Gastroesophageal sphincter (tissue), 4 donors: ENCODE results near the gene OR2AT4. TPM values are rescaled to one million over a fixed set of nuclear protein-coding genes. Genes with fewer than 3 reads are reported as not detected.
"Not testable (repeated sequence)": the region's sequence is repeated elsewhere in the genome, so short reads cannot be mapped to it uniquely, and the experiment has no call there.

Experiments
- ATAC-seq: fragments of 150-250 bp; one replicate; pipeline ENCODE4 v1.9.1; 2016; ENCODE audit warnings: mild to moderate bottlenecking, moderate library complexity
- H3K27ac ChIP-seq, 4 donors: fragments of 200-600 bp; sonication (generic) in 3 of 4; 1 replicate in 3 of 4; 2 replicates in 1 of 4; pipeline ENCODE4 v1.5.1; 2016 to 2019
- H3K27me3 ChIP-seq: fragments of 200-600 bp; sonication (generic); one replicate; pipeline ENCODE4 v1.5.1; 2019
- H3K36me3 ChIP-seq, 2 donors: fragments of 200-600 bp; sonication (generic); one replicate each; pipeline ENCODE4 v1.5.1; 2019; ENCODE audit warnings: control low read depth in 1 of 2
- H3K4me1 ChIP-seq, 3 donors: fragments of 200-600 bp; sonication (generic); 1 replicate in 2 of 3; 2 replicates in 1 of 3; pipeline ENCODE4 v1.5.1; 2016 to 2019; ENCODE audit warnings: control low read depth in 2 of 3
- H3K4me3 ChIP-seq, 2 donors: fragments of 200-600 bp; sonication (generic); one replicate each; pipeline ENCODE4 v1.5.1; 2019; ENCODE audit warnings: mild to moderate bottlenecking in 1 of 2, moderate library complexity in 1 of 2
- H3K9me3 ChIP-seq, 3 donors: fragments of 200-600 bp; sonication (generic); one replicate each; pipeline ENCODE4 v1.5.1; 2017 to 2019; ENCODE audit warnings: control low read depth in 2 of 3
- EP300 ChIP-seq: sonication (generic); formaldehyde crosslinking; IDR thresholded peaks from one replicate; pipeline ENCODE4 v1.6.1; 2017; ENCODE audit warnings: antibody characterized with exemption, mild to moderate bottlenecking
- POLR2A ChIP-seq, 2 donors: fragments of 450-650 bp; IDR thresholded peaks; one replicate each; pipeline ENCODE4 v1.6.1; 2017; ENCODE audit warnings: antibody characterized with exemption in 2 of 2, mild to moderate bottlenecking in 2 of 2, moderate library complexity in 1 of 2
- POLR2AphosphoS5 ChIP-seq: sonication (generic); formaldehyde crosslinking; IDR thresholded peaks from one replicate; pipeline ENCODE4 v1.6.1; 2017; ENCODE audit warnings: antibody characterized with exemption
- WGBS, 2 donors: methylation state at CpG; one replicate each; pipeline ENCODE4 v1.1.5; 2018; ENCODE audit warnings: low coverage in 1 of 2; 5-methylcytosine and 5-hydroxymethylcytosine counted together
- total RNA-seq, 4 donors: library from RNA; depleted of rRNA; stranded (reverse); fragments of >200 nt; gene quantifications; one replicate each; pipeline ENCODE4 v1.1.0, GENCODE V29; 2016
- TF ChIP-seq, protein P1 (sequence below), 4 experiments: fragments of 200-600 bp in 2 of 4; fragments of 450-650 bp in 2 of 4; sonication (generic) in 1 of 4; IDR thresholded peaks; one replicate each; pipeline ENCODE4 v1.5.1; 2017 to 2019; ENCODE audit warnings: antibody characterized with exemption in 4 of 4, mild to moderate bottlenecking in 2 of 4, moderate library complexity in 2 of 4

Gene OR2AT4
- total RNA-seq, 4 donors from 2014 or later, result not detected

DNA sequence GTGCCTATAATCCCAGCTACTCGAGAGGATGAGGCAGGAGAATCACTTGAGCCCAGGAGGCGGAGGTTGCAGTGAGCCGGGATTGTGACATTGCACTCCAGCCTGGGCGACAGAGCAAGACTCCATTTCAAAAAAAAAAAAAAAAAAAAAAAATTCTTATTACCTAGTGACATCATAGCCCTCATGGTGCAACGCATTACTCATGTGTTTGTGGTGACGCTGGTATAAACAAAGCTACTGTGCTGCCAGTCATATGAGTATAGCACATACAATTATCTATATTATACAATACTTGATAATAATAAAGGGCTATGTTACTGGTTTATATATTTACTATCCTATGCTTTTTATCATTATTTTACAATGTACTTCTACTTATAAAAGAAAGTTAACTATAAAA lies 41.2 kb downstream of the OR2AT4 start:
- Histone ChIP-seq H3K27ac (no peak overlapping the region), H3K4me1 (no peaks in the 10 kb centered on the region), H3K9me3 (peaks cover 0 to 13% (median 0%) of the 10 kb centered on the region in 3 donors), H3K4me3 (no peak overlapping the region), H3K36me3 (no peaks in the 10 kb centered on the region), H3K27me3 (no peaks in the 10 kb centered on the region)
- TF ChIP-seq, protein P1, sequence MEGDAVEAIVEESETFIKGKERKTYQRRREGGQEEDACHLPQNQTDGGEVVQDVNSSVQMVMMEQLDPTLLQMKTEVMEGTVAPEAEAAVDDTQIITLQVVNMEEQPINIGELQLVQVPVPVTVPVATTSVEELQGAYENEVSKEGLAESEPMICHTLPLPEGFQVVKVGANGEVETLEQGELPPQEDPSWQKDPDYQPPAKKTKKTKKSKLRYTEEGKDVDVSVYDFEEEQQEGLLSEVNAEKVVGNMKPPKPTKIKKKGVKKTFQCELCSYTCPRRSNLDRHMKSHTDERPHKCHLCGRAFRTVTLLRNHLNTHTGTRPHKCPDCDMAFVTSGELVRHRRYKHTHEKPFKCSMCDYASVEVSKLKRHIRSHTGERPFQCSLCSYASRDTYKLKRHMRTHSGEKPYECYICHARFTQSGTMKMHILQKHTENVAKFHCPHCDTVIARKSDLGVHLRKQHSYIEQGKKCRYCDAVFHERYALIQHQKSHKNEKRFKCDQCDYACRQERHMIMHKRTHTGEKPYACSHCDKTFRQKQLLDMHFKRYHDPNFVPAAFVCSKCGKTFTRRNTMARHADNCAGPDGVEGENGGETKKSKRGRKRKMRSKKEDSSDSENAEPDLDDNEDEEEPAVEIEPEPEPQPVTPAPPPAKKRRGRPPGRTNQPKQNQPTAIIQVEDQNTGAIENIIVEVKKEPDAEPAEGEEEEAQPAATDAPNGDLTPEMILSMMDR (IDR thresholded peaks at IDR 0.05), result no peak
- TF ChIP-seq POLR2AphosphoS5 (no peak), POLR2A (IDR thresholded peaks at IDR 0.05) (no peak), EP300 (no peak)
- ATAC-seq, result no peak
- WGBS, 2 donors, result 79 to 86% methylated on average over 6 of the region's 6 CpGs

- Histone ChIP-seq H3K36me3 (no peaks in the 10 kb centered on the region), H3K4me3 (no peak overlapping the region), H3K9me3 (peaks cover 0 to 13% (median 0%) of the 10 kb centered on the region in 3 donors), H3K4me1 (no peaks in the 10 kb centered on the region), H3K27ac (no peak overlapping the region), H3K27me3 (no peaks in the 10 kb centered on the region)
- TF ChIP-seq EP300, result no peak
- TF ChIP-seq, protein P1 (IDR thresholded peaks at IDR 0.05), result no peak
- no peak for TF ChIP-seq POLR2AphosphoS5
- no peak for TF ChIP-seq POLR2A (IDR thresholded peaks at IDR 0.05)
- WGBS, 2 donors, result 93 to 100% methylated on average over 1 of the region's 1 CpG
- ATAC-seq, result no peak
Observed at GRCh38 chr11:75052457-75052856, 44.2 kb downstream of the OR2AT4 start.

- TF ChIP-seq POLR2A (IDR thresholded peaks at IDR 0.05) (no peak), EP300 (no peak), POLR2AphosphoS5 (no peak)
- TF ChIP-seq, protein P1 (IDR thresholded peaks at IDR 0.05), result no peak
- Histone ChIP-seq H3K4me1 (no peaks in the 10 kb centered on the region), H3K9me3 (peaks cover 0 to 13% (median 0%) of the 10 kb centered on the region in 3 donors), H3K27me3 (no peaks in the 10 kb centered on the region), H3K27ac (no peak overlapping the region), H3K36me3 (no peaks in the 10 kb centered on the region), H3K4me3 (no peak overlapping the region)
- no peak for ATAC-seq
- 83 to 100% methylated on average over 1 to 2 of the region's 5 CpGs for WGBS, 2 donors
Observed at GRCh38 chr11:75051043-75051442, 45.6 kb downstream of the OR2AT4 start.

DNA sequence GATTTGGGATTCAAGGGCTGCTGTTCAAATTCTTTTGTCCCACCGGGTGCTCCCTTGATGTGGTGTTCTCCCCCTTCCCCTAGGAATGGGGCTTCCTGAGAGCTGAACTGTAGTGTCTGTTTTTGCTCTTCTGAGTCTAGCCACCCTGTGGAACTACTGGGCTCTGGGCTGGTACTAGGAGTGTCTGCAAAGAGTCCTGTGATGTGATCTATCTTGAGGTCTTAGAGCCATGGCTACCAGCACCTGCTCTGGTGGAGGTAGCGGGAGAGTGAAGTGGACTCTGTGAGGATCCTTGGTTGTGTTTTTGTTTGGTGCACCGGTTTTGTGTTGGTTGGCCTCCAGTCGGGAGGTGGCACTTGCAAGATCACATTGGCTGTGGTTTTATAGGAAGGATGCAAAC lies 46.2 kb downstream of the OR2AT4 start:
- WGBS, 2 donors, result 20 to 44% methylated on average over 1 of the region's 4 CpGs
- Histone ChIP-seq H3K36me3 (no peaks in the 10 kb centered on the region), H3K9me3 (peaks cover 0 to 13% (median 0%) of the 10 kb centered on the region in 3 donors), H3K27ac (no peak overlapping the region), H3K4me3 (no peak overlapping the region), H3K4me1 (no peaks in the 10 kb centered on the region), H3K27me3 (no peaks in the 10 kb centered on the region)
- TF ChIP-seq POLR2AphosphoS5, result no peak
- no peak for TF ChIP-seq EP300
- no peak for TF ChIP-seq POLR2A (IDR thresholded peaks at IDR 0.05)
- TF ChIP-seq, protein P1 (IDR thresholded peaks at IDR 0.05), result no peak
- ATAC-seq, result no peak

DNA sequence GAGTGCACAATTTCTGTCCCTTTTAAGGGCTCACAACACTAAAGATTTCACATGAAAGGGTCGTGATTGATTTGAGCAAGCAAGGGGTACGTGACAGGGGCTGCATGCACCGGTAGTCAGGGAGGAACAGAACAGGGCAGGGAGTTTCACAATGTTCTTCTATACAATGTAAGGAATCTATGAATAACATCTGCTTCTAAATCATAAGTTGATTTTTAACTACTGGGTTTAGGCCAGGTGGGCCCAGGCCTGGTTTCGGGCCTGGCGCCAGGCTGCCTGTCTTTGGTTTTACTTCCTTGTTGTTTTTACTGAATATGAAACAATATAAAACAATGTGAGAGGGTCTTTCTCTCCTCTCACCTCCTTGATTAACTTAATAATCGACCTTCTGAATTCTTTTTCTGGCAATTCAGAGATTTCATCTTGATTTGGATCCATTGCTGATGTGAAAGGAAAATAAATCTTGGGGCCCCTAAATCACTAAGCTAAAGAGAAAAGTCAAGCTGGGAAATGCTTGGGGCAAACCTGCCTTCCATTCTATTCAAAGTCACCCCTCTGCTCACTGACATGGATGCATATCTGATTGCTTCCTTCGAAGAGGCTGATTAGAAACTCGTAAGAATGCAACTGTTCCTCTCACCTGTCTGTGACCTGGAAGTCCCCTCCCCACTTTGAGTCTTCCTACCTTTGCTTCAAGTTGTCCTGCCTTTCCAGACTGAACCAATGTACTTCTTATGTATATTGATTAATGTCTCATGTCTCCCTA lies 47.0 kb downstream of the OR2AT4 start:
- peaks cover 0 to 13% (median 0%) of the 10 kb centered on the region in 3 donors for H3K9me3 ChIP-seq
- WGBS, 2 donors, result 74 to 91% methylated on average over 5 to 6 of the region's 8 CpGs
- not testable (repeated sequence) for H3K27me3 ChIP-seq, H3K4me1 ChIP-seq, H3K27ac ChIP-seq, H3K4me3 ChIP-seq, ATAC-seq, H3K36me3 ChIP-seq
